ENCODE measurements around the gene ECE2.

DNA sequence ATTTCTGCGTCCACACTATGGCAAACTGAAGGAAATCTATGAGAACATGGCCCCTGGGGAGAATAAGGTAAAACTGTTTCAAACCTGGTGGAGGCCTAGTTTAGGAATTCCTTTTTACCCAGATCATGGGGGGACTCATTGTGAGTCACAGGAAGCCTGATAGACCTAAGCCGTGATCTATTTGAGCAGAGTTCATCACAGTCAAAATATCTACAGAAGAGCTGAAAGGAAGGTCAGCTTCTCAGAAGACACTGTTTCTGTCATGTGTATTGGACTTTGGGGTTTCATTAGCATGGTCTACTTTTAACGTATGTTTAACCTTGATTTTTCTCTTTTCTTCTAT is 24.5 kb downstream of the ECE2 start:
- no peak for TF ChIP-seq SREBF2 (IDR thresholded peaks at IDR 0.05)
- TF ChIP-seq, protein P1, sequence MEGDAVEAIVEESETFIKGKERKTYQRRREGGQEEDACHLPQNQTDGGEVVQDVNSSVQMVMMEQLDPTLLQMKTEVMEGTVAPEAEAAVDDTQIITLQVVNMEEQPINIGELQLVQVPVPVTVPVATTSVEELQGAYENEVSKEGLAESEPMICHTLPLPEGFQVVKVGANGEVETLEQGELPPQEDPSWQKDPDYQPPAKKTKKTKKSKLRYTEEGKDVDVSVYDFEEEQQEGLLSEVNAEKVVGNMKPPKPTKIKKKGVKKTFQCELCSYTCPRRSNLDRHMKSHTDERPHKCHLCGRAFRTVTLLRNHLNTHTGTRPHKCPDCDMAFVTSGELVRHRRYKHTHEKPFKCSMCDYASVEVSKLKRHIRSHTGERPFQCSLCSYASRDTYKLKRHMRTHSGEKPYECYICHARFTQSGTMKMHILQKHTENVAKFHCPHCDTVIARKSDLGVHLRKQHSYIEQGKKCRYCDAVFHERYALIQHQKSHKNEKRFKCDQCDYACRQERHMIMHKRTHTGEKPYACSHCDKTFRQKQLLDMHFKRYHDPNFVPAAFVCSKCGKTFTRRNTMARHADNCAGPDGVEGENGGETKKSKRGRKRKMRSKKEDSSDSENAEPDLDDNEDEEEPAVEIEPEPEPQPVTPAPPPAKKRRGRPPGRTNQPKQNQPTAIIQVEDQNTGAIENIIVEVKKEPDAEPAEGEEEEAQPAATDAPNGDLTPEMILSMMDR (IDR thresholded peaks at IDR 0.05), result no peak

Data from A549 (cell line).